MM.1S (cell line): ENCODE results near the gene KAZALD1.

ENCODE experiments used
- CTCF ChIP-seq: fragments of 300-600 bp; sonication (generic); IDR thresholded peaks from 2 replicates; pipeline ENCODE4 v1.5.1; 2016; ENCODE audit warnings: antibody characterized with exemption, low read length, mixed read lengths
- EZH2 ChIP-seq: fragments of 300-600 bp; sonication (generic); optimal IDR thresholded peaks from 2 replicates; pipeline ENCODE3; 2017; ENCODE audit warnings: low read depth, mild to moderate bottlenecking, antibody characterized with exemption, low read length, mixed read lengths
- EZH2phosphoT487 ChIP-seq: fragments of 300-600 bp; sonication (generic); IDR thresholded peaks from 2 replicates; pipeline ENCODE4 v1.6.1; 2018; ENCODE audit warnings: antibody characterized with exemption, low read length

GRCh38 chr10:101021239-101021638 lies 40.5 kb upstream of the KAZALD1 start:
- TF ChIP-seq EZH2 (no peak), CTCF (no peak), EZH2phosphoT487 (no peak)
